H1 (cell line): Measurements from ENCODE around the gene AGPS. TPM values are rescaled to one million over a fixed set of nuclear protein-coding genes. Genes with fewer than 3 reads are reported as not detected.

Source experiments
- CTCF ChIA-PET: fragments of 300-600 bp; sonication (Branson Sonifier 250); formaldehyde crosslinking; loops from one replicate; lab custom pipeline; 2021; ENCODE audit not compliant: partially characterized antibody; lab: Charles Lee
- POLR2A ChIA-PET: fragments of 300-600 bp; sonication (Branson Sonifier 250); formaldehyde crosslinking; loops from one replicate; lab custom pipeline; 2021; ENCODE audit warnings: inconsistent platforms; ENCODE audit not compliant: partially characterized antibody; lab: Charles Lee
- DNase-seq, 2 experiments: peaks; one replicate each; pipeline versions ENCODE4 v3.0.0 to v3.0.0-alpha.2; 2010 to 2022; ENCODE audit warnings: low spot score in 2 of 2, low read depth in 1 of 2, mixed read lengths in 1 of 2
- FAIRE-seq: peaks from 2 replicates; lab custom pipeline; 2011; peaks lifted over from hg19 to GRCh38; lab: Jason Lieb, UNC
- H2AFZ ChIP-seq: 2 replicates; pipeline ENCODE4 v1.8.1; 2012; ENCODE audit warnings: low read length, inconsistent platforms
- H2AK5ac ChIP-seq: 2 replicates; pipeline ENCODE4 v1.6.1; 2013; ENCODE audit warnings: low read depth, low read length
- H2BK120ac ChIP-seq: replicated peaks from 2 replicates; pipeline ENCODE3; 2013; ENCODE audit warnings: low read depth, low read length, inconsistent platforms
- H2BK12ac ChIP-seq: 2 replicates; pipeline ENCODE4 v1.6.1; 2013; ENCODE audit warnings: low read depth, low read length
- H2BK15ac ChIP-seq: 2 replicates; pipeline ENCODE4 v1.6.1; 2013; ENCODE audit warnings: low read length
- H2BK20ac ChIP-seq: 2 replicates; pipeline ENCODE4 v1.6.1; 2013; ENCODE audit warnings: low read length
- H2BK5ac ChIP-seq: 2 replicates; pipeline ENCODE4 v1.6.1; 2013; ENCODE audit warnings: low read depth, low read length
- H3K14ac ChIP-seq: 2 replicates; pipeline ENCODE4 v1.6.1; 2013; ENCODE audit warnings: inconsistent platforms; ENCODE audit not compliant: insufficient read length
- H3K18ac ChIP-seq: 2 replicates; pipeline ENCODE4 v1.6.1; 2013; ENCODE audit warnings: low read length; ENCODE audit errors: extremely low read depth
- H3K23ac ChIP-seq: 2 replicates; pipeline ENCODE4 v1.6.1; 2013; ENCODE audit warnings: inconsistent platforms; ENCODE audit not compliant: insufficient read length
- H3K23me2 ChIP-seq: 2 replicates; pipeline ENCODE4 v1.6.1; 2013; ENCODE audit warnings: low read depth, low read length
- H3K27ac ChIP-seq: 2 replicates; pipeline ENCODE4 v1.6.1; 2011; ENCODE audit warnings: low read depth, low read length, inconsistent platforms
- H3K27me3 ChIP-seq, 4 experiments: replicated peaks in 1 of 4; 1 replicate in 1 of 4; 2 replicates in 3 of 4; pipeline versions ENCODE4 v1.6.1 to v1.8.1; 2011 to 2013; ENCODE audit warnings: low read length in 3 of 4, mild to moderate bottlenecking in 3 of 4, inconsistent platforms in 2 of 4, mixed read lengths in 2 of 4, moderate library complexity in 1 of 4; ENCODE audit not compliant: control insufficient read depth in 3 of 4, insufficient read depth in 3 of 4; ENCODE audit errors: extremely low read depth in 1 of 4
- H3K36me3 ChIP-seq, 4 experiments: 2 replicates each; pipeline versions ENCODE4 v1.6.1 to v1.8.1; 2011 to 2013; ENCODE audit warnings: mild to moderate bottlenecking in 4 of 4, low read length in 3 of 4, moderate library complexity in 2 of 4, control low read depth in 1 of 4, inconsistent platforms in 1 of 4; ENCODE audit not compliant: insufficient read depth in 4 of 4, control insufficient read depth in 2 of 4
- H3K4ac ChIP-seq: replicated peaks from 2 replicates; pipeline ENCODE3; 2013; ENCODE audit warnings: low read length, low read depth, mixed read lengths, inconsistent platforms; ENCODE audit not compliant: insufficient read length
- H3K4me1 ChIP-seq, 4 experiments: replicated peaks in 1 of 4; 1 replicate in 1 of 4; 2 replicates in 3 of 4; pipeline versions ENCODE4 v1.6.1 to v1.8.1; 2011 to 2013; ENCODE audit warnings: low read length in 3 of 4, inconsistent platforms in 2 of 4, mixed read lengths in 1 of 4; ENCODE audit not compliant: insufficient read depth in 4 of 4, control insufficient read depth in 3 of 4
- H3K4me2 ChIP-seq, 2 experiments: 2 replicates each; pipeline versions ENCODE4 v1.6.1 to v1.8.1; 2011 to 2013; ENCODE audit warnings: low read depth in 2 of 2, low read length in 2 of 2, control low read depth in 1 of 2, inconsistent platforms in 1 of 2, mild to moderate bottlenecking in 1 of 2; ENCODE audit not compliant: insufficient read depth in 1 of 2
- H3K4me3 ChIP-seq, 4 experiments: fragments of 200-600, 300-600 bp in 1 of 4; sonication (generic), shearing (Covaris generic), sonication (Bioruptor Twin) in 1 of 4; 2 replicates each; pipeline versions ENCODE4 v1.5.1 to v1.8.1; 2011 to 2016; ENCODE audit warnings: low read length in 4 of 4, low read depth in 3 of 4, control low read depth in 2 of 4, inconsistent platforms in 2 of 4, mild to moderate bottlenecking in 2 of 4, mixed read lengths in 1 of 4, moderate library complexity in 1 of 4; ENCODE audit not compliant: insufficient read depth in 2 of 4; ENCODE audit errors: extremely low read depth in 1 of 4
- H3K56ac ChIP-seq: replicated peaks from 2 replicates; pipeline ENCODE3; 2013; ENCODE audit warnings: low read depth, mild to moderate bottlenecking, mixed read lengths, low read length, inconsistent platforms; ENCODE audit not compliant: insufficient read length
- H3K79me1 ChIP-seq: 2 replicates; pipeline ENCODE4 v1.6.1; 2013; ENCODE audit warnings: low read depth, low read length, control low read depth
- H3K79me2 ChIP-seq, 2 experiments: 2 replicates each; pipeline versions ENCODE4 v1.6.1 to v1.8.1; 2012 to 2013; ENCODE audit warnings: low read length in 2 of 2, mild to moderate bottlenecking in 2 of 2, inconsistent platforms in 1 of 2; ENCODE audit not compliant: insufficient read depth in 2 of 2, control insufficient read depth in 1 of 2
- H3K9ac ChIP-seq, 4 experiments: replicated peaks in 1 of 4; 1 replicate in 1 of 4; 2 replicates in 3 of 4; pipeline versions ENCODE4 v1.6.1 to v1.8.1; 2011 to 2013; ENCODE audit warnings: low read depth in 3 of 4, low read length in 3 of 4, control low read depth in 2 of 4, mild to moderate bottlenecking in 2 of 4, moderate library complexity in 2 of 4, inconsistent platforms in 1 of 4; ENCODE audit errors: extremely low read depth in 1 of 4
- H3K9me3 ChIP-seq, 2 experiments: 2 replicates each; pipeline versions ENCODE4 v1.6.1 to v1.8.1; 2012 to 2013; ENCODE audit warnings: mild to moderate bottlenecking in 2 of 2, moderate library complexity in 2 of 2, control low read depth in 1 of 2, inconsistent platforms in 1 of 2, low read depth in 1 of 2, low read length in 1 of 2, mixed read lengths in 1 of 2; ENCODE audit not compliant: insufficient read depth in 2 of 2
- H4K20me1 ChIP-seq, 2 experiments: replicated peaks in 1 of 2; 2 replicates each; pipeline versions ENCODE3 to v1.8.1; 2011 to 2013; ENCODE audit warnings: inconsistent platforms in 2 of 2, low read length in 2 of 2, mild to moderate bottlenecking in 1 of 2; ENCODE audit not compliant: insufficient read depth in 2 of 2, control insufficient read depth in 1 of 2
- H4K5ac ChIP-seq: 2 replicates; pipeline ENCODE4 v1.6.1; 2013; ENCODE audit warnings: low read length, low read depth, mixed read lengths, inconsistent platforms; ENCODE audit not compliant: insufficient read length
- H4K8ac ChIP-seq: 2 replicates; pipeline ENCODE4 v1.8.0; 2013; ENCODE audit warnings: mild to moderate bottlenecking, moderate library complexity, low read length, inconsistent platforms; ENCODE audit not compliant: insufficient read depth; ENCODE audit errors: extremely low read depth
- H4K91ac ChIP-seq: replicated peaks from 2 replicates; pipeline ENCODE3; 2013; ENCODE audit warnings: low read length, mixed read lengths, inconsistent platforms; ENCODE audit not compliant: insufficient read length
- BACH1 ChIP-seq: IDR thresholded peaks from 2 replicates; pipeline ENCODE4 v1.6.1; 2012; ENCODE audit warnings: low read length, improper control_type of control experiment
- BCL11A ChIP-seq, 2 experiments: IDR thresholded peaks; one replicate each; pipeline ENCODE4 v1.6.1; 2011; ENCODE audit warnings: low read depth in 2 of 2, low read length in 2 of 2, mild to moderate bottlenecking in 2 of 2
- BRCA1 ChIP-seq: IDR thresholded peaks from 2 replicates; pipeline ENCODE4 v1.6.1; 2012; ENCODE audit warnings: low read depth, low read length, improper control_type of control experiment
- CBX5 ChIP-seq: fragments of 300-800, 300-1000 bp; sonication (generic); IDR thresholded peaks from 2 replicates; pipeline ENCODE4 v1.7.1; 2016; ENCODE audit warnings: antibody characterized with exemption, low read length, low read depth
- EGR1 ChIP-seq: IDR thresholded peaks from 2 replicates; pipeline ENCODE4 v1.6.1; 2011; ENCODE audit warnings: low read depth, low read length, borderline replicate concordance
- GABPA ChIP-seq: IDR thresholded peaks from 2 replicates; pipeline ENCODE4 v1.6.1; 2011; ENCODE audit warnings: mild to moderate bottlenecking, low read length, moderate library complexity, borderline replicate concordance; ENCODE audit not compliant: insufficient read depth
- JUND ChIP-seq: IDR thresholded peaks from 2 replicates; pipeline ENCODE4 v1.6.1; 2011; ENCODE audit warnings: mild to moderate bottlenecking, improper control_type of control experiment, low read length
- RFX5 ChIP-seq: IDR thresholded peaks from 2 replicates; pipeline ENCODE4 v1.6.1; 2011; ENCODE audit warnings: low read depth, low read length, improper control_type of control experiment, borderline replicate concordance
- RXRA ChIP-seq: IDR thresholded peaks from 2 replicates; pipeline ENCODE4 v1.6.1; 2011; ENCODE audit warnings: low read depth, mild to moderate bottlenecking, low read length, moderate library complexity; ENCODE audit not compliant: insufficient read depth
- SAP30 ChIP-seq: fragments of 300-600 bp; sonication (generic); IDR thresholded peaks from 2 replicates; pipeline ENCODE4 v1.7.1; 2012; ENCODE audit warnings: low read length, moderate library complexity, mild to moderate bottlenecking, inconsistent platforms; ENCODE audit not compliant: insufficient read depth, insufficient replicate concordance
- SIX5 ChIP-seq: IDR thresholded peaks from 2 replicates; pipeline ENCODE4 v1.6.1; 2011; ENCODE audit warnings: mild to moderate bottlenecking, low read depth, low read length
- SP1 ChIP-seq: IDR thresholded peaks from 2 replicates; pipeline ENCODE4 v1.6.1; 2011; ENCODE audit warnings: low read depth, low read length
- YY1 ChIP-seq: IDR thresholded peaks from 2 replicates; pipeline ENCODE4 v1.6.1; 2011; ENCODE audit warnings: low read depth, mild to moderate bottlenecking, low read length
- ZNF274 ChIP-seq: IDR thresholded peaks from 2 replicates; pipeline ENCODE4 v1.7.0; 2012; ENCODE audit warnings: low read length, borderline replicate concordance; ENCODE audit errors: extremely low read depth
- WGBS, 2 experiments: shearing (Covaris generic) in 1 of 2; methylation state at CpG; one replicate each; pipeline versions ENCODE4 v1.1.6 to v1.1.7; 2013 to 2015; ENCODE audit warnings: low lambda C conversion rate in 2 of 2, mixed read lengths in 2 of 2, inconsistent platforms in 1 of 2, low coverage in 1 of 2, missing lambda C conversion rate in 1 of 2; ENCODE audit not compliant: insufficient replicate concordance in 2 of 2, insufficient coverage in 1 of 2, insufficient read length in 1 of 2; ENCODE audit errors: extremely low coverage in 1 of 2, missing lambda C conversion rate in 1 of 2; 5-methylcytosine and 5-hydroxymethylcytosine counted together
- polyA plus RNA-seq, 7 experiments: library from polyadenylated mRNA; depleted of rRNA in 3 of 7; stranded (reverse) in 5 of 7; unstranded in 2 of 7; fragments of >200 nt in 5 of 7; fragments of 200-250 nt in 2 of 7; gene quantifications; 1 replicate in 5 of 7; 2 replicates in 1 of 7; 4 replicates in 1 of 7; pipeline versions ENCODE4 v1.2.1 to v1.2.3, GENCODE V29; 2011 to 2013; ENCODE audit warnings: missing spikeins in 2 of 7, mixed read lengths in 2 of 7
- total RNA-seq: library from RNA; stranded (reverse); fragmentation: NEBNext Ultra II Directional; extraction: Animal tissue kit (Norgen Biotek cat#: 25700); gene quantifications from 2 replicates; pipeline ENCODE4 v1.2.1, GENCODE V29; 2021

The AGPS gene
- total and polyA plus RNA-seq, 2 of the 8 experiments (the other 6 are each of a cell fraction or from before 2014, with no cell fraction given), result 7.3 to 57.8 TPM

GRCh38 chr2:177405029-177405692 is 12.6 kb downstream of the AGPS start:
- Histone ChIP-seq H3K4me1 (no peaks in the 10 kb centered on the region), H3K9ac (no peak overlapping the region), H3K79me1 (no peaks in the 10 kb centered on the region), H2BK120ac (no peak overlapping the region), H3K56ac (no peak overlapping the region), H3K4me3 (no peak overlapping the region), H3K4ac (no peak overlapping the region), H3K27ac (no peak overlapping the region), H3K9me3 (no peaks in the 10 kb centered on the region), H2AFZ (no peak overlapping the region), H3K36me3 (no peaks in the 10 kb centered on the region), H3K18ac (no peak overlapping the region), H2BK5ac (no peak overlapping the region), H3K4me2 (no peak overlapping the region), H4K20me1 (peaks cover 0 to 3% of the 10 kb centered on the region in 2 experiments), H3K79me2 (peaks cover 0 to 94% of the 10 kb centered on the region in 2 experiments), H4K8ac (no peak overlapping the region), H4K5ac (no peak overlapping the region), H3K23ac (no peak overlapping the region), H3K23me2 (no peaks in the 10 kb centered on the region; the same call in 1 of the 2 replicates), H3K14ac (no peak overlapping the region), H2BK20ac (no peak overlapping the region), H2BK15ac (no peak overlapping the region), H2BK12ac (no peak overlapping the region), H3K27me3 (no peaks in the 10 kb centered on the region), H2AK5ac (no peak overlapping the region), H4K91ac (no peak overlapping the region)
- POLR2A ChIA-PET, result no interaction called here
- no peak for DNase-seq
- 77% methylated on average over 2 of the region's 2 CpGs; no CpG with 5 or more reads in 1 of the 2 experiments for WGBS, 2 experiments
- CTCF ChIA-PET, result interaction anchor here (1.3 to 3.9 kb wide), 4 partner anchors 10 to 21 kb away, joined by 3 to 13 read pairs (median 4); no protein-coding TSS in a partner anchor
- no peak for FAIRE-seq
- TF ChIP-seq SIX5 (no peak), EGR1 (no peak), JUND (no peak), RFX5 (no peak), RXRA (no peak), BACH1 (no peak), CBX5 (no peak), BCL11A (IDR thresholded peaks at IDR 0.05; ENCODE audit: low read depth in 2 of 2, low read length in 2 of 2) (no peak), SAP30 (no peak), YY1 (no peak), BRCA1 (no peak), ZNF274 (no peak), SP1 (no peak), GABPA (no peak)
